ENCODE measurements around the gene PHGDH. TPM values are rescaled to one million over a fixed set of nuclear protein-coding genes. Genes with fewer than 3 reads are reported as not detected.
A peak's percentile ranks its signal among the peaks of the same experiment; 100 is the strongest.

PHGDH gene
- total RNA-seq, 1 donor from 2014 or later: 58.2 TPM

DNA sequence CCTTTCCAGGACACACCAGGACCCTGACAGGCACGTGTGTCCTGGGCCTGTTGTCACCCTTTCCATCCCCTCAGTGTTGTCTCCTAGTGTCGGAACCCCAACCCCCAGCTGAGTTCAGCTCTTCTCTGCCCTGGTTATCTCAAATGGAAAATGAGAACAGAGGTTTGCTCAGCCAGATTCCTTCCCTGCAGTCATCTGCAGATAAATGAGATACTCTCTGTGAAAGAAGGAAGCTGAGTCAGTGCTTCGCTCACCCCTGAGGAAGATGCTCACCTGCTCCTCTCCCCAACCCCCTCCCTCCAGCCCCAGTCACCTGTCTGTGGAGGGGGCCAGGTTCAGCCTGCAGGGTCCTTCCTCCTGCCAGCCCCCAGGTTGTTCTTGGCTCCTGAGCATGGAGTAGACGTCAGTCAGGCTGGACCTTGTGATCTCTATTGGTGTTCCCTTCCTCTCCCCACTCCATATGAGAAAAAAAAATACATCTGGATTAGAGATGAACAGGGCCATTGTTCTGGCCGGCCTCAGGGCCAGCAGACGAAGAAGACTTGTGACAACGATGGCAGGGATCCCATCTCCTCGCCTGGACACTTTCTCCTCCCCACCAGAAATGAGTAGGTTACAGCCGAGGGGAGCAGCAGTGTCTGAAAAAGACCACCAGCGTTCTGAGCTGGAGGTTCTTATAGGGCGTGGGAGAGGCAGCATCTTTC, 20.9 kb downstream of the PHGDH start:
- DNase-seq: no peak

DNA sequence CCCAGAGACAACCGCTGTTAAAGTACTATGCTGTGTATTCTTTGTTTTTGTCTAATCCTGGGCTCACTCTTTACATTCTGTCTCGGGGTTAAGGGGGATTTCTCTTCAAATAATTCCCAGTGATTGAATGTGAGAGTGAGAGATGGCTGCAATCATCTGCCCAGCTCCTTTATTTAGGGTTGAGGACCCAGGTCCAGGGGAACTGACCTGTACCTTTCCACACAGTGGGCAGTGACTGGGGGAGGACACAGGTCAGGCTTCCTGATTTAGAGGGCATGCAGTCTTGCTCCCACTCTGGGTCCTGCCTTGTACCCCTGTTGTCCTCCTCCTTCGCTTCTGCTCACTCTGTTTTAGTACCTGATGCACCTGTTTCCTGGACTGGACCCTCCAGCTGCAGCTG, 22.0 kb downstream of the PHGDH start:
- DNase-seq: no peak

DNA sequence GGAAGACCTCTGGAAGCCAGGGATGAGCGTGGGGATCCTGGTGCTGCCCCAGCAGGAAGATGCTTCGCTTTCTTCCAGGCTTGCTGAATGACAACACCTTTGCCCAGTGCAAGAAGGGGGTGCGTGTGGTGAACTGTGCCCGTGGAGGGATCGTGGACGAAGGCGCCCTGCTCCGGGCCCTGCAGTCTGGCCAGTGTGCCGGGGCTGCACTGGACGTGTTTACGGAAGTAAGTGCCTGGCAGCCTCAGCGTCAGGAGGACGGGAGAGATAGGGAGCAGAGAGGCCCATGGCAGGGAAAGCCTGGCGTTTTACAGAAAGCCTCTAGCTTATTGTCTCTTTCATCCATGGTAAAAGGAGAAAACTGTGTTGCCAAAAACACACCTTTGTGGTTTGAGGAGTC, 23.5 kb downstream of the PHGDH start:
- DNase-seq: no peak

DNA sequence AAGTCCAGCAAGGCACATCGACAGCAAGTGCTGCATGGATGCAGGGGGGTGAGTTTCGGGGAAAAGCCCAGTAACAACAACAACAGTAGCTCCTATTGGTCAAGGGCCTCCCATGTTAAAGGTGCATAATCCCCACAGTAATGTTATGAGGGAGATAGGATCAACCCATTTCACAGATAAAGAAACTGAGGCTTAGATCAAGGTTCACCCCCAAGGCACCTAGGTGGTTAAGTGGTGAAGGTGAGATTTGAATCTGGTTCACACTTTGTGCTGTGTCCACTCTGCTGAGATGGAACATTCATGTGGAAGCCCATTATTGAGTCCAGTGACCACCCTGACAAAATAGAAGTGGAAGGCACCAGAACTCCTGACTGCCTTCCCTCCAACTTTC, 24.9 kb downstream of the PHGDH start:
- DNase-seq: no peak

DNA sequence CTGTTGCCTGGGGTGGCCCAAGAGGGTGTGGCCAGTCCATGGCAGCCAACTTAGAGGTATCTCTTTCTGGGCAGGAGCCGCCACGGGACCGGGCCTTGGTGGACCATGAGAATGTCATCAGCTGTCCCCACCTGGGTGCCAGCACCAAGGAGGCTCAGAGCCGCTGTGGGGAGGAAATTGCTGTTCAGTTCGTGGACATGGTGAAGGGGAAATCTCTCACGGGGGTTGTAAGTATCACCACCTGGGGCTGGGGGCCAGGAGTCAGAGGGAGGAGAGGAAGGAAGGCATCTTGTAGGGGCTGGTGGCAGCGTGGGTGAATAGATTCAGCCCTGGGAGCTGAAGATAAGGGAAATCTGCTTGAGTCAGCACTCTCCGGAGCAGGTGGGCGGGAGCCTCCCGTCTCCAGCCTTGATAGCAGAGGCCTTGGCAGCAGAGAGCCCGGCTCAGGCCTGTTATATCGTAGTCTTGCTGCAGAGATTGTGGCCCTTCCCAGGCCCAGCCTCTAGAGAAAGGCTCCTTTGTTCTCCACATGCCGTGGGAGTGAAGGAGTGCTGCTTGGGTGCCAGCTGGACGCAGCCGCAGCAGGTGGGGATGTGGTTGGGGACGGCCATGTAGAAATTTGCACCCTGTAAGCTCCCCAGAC, 25.4 kb downstream of the PHGDH start:
- DNase-seq: peak; percentile 73

DNA sequence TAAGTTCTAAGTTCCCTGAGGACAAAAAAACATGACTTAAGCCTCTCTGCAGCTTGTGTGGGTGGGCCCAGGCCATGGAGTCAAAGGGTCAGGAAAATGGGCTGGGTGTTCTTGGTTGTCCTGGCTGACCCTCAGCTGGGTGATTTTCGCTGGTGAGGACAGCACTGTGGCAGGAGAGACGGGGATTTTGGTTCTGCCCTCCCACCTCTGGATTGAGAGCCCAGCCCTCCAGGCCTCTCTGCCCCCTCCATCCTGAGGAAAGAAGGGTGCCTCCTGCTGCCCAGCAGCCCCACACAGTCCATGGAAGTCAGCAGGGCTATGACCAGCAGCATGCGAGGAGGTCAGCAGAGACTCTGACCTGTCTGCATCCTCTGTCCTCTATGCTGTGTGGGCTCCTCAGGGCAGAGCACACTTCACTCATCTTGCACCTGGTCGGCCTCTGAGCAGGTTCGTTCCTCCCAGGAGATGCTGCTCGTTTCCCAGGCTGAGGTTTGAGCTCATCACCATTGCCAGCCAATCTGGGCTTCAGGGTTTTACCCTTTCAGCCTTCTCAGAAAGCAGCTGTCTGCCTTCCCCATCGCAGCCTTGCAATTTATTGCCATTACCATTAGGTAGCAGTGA, 26.5 kb downstream of the PHGDH start:
- DNase-seq: no peak

DNA sequence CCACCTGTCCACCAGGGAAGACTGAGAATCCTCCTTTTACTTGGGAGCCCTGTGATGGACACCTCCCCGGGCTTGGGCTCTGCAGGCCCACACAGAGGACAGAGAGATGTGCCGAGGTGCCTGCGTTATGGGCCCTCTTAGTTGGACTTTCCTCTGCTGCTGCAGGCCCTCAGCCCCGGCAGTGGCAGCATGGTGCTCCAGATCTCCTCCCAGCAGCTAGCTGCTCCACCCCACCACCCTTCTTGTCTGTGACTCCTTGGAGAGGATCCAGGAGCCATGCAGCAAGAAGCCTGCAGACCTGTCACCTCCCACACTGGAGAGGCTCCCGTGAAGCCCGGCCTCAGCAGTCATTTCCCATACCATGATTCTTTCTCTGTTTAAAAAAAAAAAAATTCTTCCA, 27.4 kb downstream of the PHGDH start:
- no peak for DNase-seq

DNA sequence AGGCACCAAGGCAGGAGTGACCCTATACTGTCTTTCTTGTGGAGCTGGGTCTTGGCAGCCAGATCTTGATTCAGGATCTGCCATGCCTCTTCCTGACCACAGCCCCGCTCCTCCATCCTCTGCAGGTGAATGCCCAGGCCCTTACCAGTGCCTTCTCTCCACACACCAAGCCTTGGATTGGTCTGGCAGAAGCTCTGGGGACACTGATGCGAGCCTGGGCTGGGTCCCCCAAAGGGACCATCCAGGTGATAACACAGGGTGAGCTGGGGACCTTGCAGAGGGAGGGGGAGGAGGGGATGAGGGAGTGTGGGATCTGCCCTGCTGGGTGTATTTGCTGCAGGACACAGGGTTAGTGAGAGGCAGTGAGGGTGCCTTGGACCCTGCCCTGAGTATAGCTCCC, 28.5 kb downstream of the PHGDH start:
- DNase-seq: no peak

DNA sequence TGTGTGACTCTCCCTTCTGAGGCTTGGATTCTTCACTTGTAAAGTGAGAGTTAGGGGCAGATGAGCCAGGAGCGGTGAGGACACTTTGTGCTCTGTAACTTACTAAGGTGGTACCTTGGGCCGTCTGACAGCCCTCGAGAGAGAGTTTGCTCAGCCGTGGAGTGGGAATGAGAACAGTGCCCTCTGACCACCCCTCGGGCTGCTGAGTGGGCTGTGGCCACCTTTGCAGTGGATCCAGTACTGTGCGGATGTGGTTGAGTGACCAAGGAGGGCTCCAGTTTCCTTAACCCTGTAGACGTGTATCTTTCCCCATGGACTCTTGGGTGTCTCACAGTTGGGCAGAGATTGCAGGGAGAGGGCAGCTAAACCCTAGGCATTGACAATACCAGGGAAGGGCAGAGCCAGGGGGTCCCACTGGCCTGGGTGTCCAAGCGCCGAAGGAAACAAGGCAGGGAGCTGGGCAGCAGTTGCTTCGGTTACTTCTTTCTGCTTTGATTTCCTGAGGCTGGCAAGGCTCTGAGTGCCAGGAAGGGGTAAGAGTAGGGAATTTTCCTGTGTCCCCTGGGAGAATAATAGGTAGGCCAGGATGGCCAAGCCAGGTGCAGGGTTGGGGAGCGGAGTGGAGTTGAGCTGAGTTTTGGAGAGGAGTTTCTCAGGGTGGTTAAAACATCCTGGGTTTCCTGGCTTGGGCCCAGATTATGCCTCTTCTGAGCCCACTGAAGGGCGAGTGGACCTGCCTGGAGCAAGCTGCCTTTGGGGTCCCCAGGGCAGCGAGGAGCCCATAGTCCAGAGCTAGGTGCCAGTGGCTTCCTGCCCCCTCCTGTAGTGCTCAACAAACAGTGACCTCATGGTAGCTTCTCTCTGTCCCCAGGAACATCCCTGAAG, 29.4 kb downstream of the PHGDH start:
- no peak for DNase-seq

DNA sequence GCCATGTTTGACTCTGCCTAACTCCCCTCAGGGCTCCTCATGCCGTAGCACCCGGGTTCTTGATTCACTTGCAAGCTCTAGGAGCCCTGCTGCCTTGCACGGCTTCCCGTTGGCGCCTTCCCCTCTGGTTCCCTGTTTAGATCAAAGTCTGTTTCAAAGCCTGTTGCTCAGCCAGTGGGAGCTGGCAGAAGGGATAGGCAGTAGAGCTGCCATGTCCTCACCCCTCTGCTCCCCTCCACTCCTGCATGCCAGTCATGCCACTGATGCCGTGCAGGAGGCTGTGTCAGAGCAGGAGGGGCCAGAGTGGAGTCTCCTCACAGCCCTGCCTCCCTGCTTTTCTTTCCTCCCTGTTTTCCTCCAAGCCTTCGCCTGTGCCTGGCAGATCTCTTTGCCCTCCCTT, 30.5 kb downstream of the PHGDH start:
- DNase-seq: no peak

DNA sequence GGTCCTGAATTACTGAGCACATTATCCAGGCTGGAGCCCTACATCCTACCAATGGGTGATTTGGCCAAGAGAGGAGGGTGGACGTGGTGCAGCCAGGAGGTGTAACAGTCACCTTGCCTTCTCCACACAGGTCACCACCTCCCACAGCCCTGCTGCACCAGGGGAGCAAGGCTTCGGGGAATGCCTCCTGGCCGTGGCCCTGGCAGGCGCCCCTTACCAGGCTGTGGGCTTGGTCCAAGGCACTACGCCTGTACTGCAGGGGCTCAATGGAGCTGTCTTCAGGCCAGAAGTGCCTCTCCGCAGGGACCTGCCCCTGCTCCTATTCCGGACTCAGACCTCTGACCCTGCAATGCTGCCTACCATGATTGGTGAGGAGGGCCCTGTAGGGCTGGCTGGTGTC, 30.9 kb downstream of the PHGDH start:
- no peak for DNase-seq

DNA sequence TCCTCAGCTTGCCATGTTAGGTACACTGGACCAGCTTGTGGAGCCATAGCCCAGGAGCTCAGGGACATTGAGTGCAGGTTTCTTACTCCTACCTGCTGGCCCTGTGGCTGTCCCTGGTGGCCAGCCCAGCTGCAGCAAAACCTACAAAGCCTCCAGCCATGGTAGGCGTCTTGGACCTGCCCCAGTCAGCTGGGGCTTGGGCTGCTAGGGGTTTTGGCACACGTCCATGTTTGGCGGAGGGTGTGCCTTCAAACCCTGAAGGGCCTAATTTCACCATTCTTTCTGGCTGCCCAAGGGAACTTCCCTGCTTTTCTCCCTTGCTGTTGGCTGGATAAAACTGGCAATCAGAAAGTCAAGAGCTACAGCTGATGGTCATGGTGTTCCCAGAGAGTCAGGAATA, 31.6 kb downstream of the PHGDH start:
- DNase-seq: no peak

DNA sequence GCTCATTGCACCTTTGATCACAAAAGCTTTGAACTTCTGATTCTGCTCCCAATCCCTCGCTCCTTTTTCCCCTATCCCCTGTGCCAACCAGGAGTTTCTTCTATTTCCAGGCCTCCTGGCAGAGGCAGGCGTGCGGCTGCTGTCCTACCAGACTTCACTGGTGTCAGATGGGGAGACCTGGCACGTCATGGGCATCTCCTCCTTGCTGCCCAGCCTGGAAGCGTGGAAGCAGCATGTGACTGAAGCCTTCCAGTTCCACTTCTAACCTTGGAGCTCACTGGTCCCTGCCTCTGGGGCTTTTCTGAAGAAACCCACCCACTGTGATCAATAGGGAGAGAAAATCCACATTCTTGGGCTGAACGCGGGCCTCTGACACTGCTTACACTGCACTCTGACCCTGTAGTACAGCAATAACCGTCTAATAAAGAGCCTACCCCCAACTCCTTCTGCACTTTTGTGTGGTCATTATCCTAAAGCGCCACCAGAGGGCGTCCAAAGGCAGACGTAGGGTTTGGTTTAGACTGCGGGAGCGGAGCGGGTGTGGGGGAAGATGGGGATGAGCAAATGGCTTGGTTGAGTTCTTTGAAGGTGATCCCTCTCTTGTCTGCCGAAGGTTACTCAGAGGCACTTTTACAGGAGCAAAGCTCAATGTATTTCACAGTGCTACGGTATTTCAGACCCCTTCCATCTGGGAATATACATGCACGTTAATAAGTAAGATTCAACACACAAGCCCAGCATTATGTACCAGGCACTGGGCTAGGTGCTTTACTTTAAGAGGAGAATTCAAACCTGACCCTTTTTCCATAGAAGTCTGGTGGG, 32.3 kb downstream of the PHGDH start:
- DNase-seq: peak; percentile 91

DNA sequence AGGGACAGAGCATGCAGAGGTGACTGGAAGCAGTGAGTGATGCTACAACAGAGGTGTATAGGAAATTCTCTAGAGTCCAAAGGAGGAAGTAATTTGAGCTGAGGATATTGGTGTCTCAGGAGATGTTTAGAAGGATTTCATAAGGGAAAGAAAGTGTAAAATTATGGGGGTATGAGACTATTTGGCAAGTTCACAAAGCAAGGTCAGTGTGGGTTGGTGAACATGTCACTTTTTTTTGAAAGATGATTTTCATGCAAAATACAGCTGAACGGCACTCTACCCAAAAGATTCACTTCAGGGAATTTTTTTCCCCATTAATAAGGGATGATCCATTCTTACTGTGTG, 32.8 kb downstream of the PHGDH start:
- no peak for DNase-seq

DNA sequence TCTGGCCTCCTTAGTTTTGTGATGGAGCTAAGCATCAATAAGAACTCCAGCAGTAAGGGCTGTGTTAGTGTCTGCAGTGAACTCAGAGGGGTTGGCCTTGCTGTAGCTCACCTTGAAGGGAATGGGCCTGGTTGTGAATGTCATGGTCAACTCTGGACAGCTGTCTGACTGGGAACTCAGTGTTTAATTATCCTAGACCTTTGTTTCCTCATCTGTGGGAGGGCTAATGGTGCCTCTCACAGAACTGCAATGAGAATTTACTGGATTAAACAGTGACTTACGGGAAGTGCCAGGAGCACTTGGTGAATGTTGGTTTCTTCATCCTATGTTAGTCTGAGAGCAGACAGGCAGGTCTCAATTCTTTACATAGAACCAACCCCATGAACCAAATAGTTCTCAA, 33.3 kb downstream of the PHGDH start:
- DNase-seq: no peak

DNA sequence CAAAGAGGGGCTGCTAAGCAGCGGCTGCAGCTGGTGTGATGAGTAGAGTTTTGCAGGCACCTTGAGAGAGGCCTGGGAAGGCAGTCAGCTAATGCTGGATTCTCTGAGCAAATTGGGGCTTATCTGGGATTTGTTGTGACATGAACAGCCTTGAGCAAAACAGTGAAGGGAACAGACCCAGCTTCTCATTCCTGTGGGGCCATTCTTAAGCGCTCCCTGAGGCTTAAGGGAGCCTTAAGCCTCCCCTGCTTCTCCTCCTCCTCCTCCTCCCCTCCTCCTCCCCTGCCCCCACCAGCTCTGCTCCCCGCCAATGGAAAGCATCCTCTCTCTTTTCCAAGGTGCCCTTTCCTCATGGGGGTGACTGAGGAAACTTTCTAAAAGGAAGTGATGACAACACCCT, 35.7 kb downstream of the PHGDH start:
- DNase-seq: peak; percentile 54

DNA sequence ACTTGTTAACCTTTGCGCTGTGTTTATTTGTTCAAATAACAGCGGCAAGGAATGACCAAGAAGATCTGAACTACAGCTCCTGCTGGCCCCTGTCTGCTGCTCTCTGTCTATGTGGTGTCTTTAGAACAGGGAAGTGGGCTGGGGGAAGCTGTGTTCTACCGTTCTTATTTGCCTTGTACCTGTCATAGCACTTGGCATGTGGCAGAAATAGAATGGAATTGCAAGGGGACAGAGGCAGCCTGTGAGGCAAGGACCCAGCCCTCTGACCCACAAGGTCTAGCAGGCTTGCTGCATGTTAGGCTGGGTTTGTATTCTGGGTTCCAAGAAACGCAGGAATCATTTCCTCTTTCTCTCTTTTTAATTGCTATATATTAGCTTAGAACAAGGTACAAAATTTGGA, 36.3 kb downstream of the PHGDH start:
- DNase-seq: no peak

DNA sequence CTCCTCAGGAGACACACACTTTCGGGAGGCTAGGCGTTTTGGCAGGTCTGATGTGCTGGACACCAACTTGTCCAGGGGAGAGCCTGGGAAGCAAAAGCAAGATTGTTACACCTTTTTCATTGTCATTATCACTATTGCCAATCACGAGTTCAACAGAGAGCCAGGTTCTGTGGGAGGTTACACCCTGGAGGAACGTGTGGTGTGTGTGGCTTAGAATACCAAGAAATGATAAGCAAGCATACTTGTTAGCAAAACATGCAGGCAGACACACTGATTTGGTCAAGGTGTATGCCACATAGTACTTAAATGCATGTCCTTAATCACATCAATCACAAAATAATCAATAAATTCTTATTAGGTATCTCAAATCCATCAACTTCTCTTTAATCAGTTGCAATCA, 40.9 kb downstream of the PHGDH start:
- DNase-seq: no peak

DNA sequence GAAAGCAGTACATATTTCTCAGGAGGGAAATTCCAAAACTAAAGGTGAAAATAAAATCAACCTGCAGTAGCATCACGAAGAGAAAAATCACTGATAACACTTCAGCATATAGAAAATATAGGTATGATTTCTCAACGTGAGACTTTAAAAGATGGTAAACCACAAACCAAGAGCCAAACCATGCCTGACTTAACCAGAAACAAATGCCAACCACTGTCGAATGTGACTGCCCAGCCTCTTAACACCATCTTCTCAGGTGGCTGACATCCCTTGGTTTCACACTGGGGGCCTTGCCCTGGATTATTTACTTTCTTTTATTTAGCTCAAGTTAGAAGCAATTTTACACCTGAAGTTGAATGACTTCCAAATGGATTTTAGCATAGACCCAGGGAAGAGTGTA, 46.9 kb downstream of the PHGDH start:
- DNase-seq: no peak

DNA sequence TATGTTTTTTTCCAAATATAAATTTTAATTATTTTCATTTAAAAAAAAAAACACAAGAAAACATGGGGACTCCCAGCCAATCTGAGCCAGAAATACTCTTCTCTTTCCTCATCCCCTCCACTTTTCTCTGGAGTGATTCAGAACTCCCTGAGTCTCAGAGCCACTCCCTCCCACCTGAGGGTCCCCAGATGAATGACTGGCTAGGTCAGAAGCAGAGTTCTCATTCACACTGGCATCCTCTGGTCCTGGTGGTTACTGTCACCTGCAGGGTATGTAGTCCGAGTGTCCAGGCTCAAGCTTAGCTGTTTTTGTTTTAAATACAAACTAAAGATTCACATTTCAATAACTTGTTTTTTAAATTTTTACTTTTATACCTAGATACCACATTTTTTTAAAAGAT, 50.7 kb downstream of the PHGDH start:
- DNase-seq: no peak

DNA sequence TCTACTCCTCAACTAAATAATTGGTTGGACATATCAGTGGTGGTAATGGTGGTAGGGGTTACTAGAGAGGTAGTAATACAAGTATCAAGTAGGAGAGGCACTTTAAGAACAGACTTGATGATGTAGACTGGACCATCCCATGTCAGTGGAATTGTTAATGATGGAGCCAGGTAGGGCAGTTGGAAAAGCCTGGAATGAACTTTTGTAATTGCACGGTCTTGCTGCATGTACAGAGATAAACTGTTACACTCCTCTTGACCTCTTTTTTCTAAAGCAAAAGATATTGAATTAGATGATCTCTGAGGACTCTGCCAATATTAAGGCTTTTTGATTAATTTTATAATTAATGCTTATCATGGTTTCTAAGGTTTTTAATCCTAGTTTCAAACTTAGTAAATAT, 51.2 kb downstream of the PHGDH start:
- DNase-seq: no peak

DNA sequence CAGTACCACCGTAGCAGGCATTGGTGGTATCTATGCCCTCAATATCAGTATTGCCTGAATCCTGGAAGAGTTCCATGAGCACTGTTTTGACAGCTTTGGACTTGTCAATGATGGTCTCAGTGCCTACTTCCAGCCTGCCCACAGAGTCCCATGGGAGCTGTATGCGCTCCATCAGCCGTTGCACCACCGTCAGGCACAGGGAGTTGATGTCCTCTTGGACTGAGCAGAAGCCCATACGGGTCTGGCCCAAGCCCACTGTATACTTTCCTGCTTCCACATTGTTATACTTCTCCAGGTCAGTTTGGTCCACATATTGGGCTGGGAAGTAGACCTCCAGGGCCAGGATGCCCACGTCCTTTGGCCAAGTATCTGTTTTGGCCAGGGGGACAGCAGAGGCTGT, 52.5 kb downstream of the PHGDH start:
- DNase-seq: no peak
